ENCODE results near the gene CDCA8.
"Not testable (repeated sequence)": the region's sequence is repeated elsewhere in the genome, so short reads cannot be mapped to it uniquely, and the experiment has no call there.

The CDCA8 gene

GRCh38 chr1:37718181-37718900, 26.0 kb downstream of the CDCA8 start:
- no peak for DNase-seq (ENCODE audit: low read depth)

DNA sequence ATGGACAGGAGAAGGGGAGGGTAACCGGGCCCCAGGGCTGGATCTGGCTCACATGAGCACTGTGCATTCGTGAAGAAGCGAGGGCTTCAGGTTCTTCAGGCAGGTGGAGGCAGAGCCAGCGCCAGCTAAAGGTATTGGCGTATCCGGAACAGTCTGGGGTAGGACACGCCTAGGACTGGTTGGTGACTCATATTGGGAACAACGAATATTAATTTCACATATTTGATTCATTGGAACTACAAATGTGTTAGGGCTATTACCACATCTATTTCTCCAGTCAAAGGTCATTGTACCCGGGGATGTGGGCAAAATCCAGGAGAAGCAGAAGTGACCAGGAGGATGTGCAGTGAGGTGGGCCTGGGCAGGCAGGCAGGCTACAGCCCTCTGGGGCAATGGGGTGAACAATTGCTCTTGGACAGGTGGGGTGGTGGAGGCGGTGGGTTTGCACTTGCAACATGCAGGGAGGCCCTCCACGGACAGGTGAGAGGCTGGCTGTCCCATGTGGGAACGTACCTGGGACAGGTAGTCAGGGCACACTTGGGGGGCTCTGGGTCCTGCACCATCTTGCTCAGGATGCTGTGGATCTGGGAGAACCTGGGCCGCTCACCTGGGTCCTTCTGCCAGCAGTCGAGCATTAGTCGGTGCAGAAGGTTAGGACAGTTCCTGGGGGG, 26.7 kb downstream of the CDCA8 start:
- no peak for DNase-seq (ENCODE audit: low read depth)

GRCh38 chr1:37719572-37720195, 27.4 kb downstream of the CDCA8 start:
- DNase-seq (ENCODE audit: low read depth): peak; percentile 9

GRCh38 chr1:37720231-37721130, 28.2 kb downstream of the CDCA8 start:
- DNase-seq (ENCODE audit: low read depth): no peak

- DNase-seq (ENCODE audit: low read depth): no peak
These were observed 29.2 kb downstream of the CDCA8 start for GRCh38 chr1:37721565-37721964.

- no peak for DNase-seq (ENCODE audit: low read depth)
These were observed 30.1 kb downstream of the CDCA8 start for GRCh38 chr1:37722181-37723071.

DNA sequence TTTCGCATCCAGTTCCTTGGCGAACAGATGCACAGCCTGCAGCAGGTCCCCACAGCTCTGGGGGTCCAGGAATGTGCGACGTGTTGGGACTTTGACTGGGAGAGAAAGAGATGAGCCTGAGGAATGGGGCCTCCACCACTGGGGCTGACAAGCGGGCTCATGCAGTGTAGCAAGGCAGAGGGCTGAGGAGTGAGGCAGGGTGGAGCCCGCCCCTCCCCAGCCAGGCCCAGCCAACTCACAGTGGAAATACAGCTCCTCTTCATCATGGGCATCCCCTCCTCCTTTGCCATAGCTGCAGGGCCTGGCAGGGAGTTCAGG, 30.7 kb downstream of the CDCA8 start:
- no peak for DNase-seq (ENCODE audit: low read depth)

- peak; percentile 6 for DNase-seq (ENCODE audit: low read depth)
These were observed 31.2 kb downstream of the CDCA8 start for GRCh38 chr1:37723390-37724078.

- no peak for DNase-seq (ENCODE audit: low read depth)
These were observed 32.3 kb downstream of the CDCA8 start for GRCh38 chr1:37724575-37724974.

DNA sequence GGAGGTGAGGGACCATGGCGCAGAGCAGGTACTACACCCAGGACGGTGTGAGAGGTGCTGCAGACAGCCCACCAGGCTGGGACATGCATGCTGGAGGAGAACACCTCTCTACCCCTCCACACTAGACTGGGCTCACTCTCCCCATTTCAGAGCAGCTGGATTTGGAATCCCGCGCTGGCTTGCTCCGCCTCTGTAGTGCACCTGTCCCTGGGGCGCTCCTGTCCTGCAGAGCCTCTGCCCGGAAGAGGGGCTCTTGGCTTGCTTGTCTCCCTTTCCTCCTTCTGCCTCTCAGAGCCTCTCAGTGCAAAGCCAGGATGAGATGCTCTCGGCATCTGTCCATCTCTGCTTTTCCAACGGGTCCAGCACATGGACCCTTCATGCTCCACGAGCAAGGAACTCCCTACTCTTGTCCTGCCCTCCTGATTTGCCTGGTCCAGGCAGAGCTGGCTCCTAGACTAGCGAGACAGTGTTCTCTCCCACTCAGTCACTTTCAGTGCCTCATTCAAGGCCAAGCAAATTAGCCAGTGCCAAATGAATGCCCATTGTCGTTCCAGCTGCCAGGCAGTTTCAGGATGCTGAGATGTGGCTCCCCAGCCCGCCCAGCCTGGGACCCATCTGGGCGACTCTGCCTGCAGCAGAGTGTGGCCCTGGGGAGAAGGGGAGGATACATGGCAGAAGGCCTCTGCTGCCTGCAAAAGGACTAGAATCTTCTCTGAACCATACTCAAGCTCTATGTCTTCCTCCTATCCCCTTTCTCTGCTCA, 33.7 kb downstream of the CDCA8 start:
- no peak for DNase-seq (ENCODE audit: low read depth)

DNA sequence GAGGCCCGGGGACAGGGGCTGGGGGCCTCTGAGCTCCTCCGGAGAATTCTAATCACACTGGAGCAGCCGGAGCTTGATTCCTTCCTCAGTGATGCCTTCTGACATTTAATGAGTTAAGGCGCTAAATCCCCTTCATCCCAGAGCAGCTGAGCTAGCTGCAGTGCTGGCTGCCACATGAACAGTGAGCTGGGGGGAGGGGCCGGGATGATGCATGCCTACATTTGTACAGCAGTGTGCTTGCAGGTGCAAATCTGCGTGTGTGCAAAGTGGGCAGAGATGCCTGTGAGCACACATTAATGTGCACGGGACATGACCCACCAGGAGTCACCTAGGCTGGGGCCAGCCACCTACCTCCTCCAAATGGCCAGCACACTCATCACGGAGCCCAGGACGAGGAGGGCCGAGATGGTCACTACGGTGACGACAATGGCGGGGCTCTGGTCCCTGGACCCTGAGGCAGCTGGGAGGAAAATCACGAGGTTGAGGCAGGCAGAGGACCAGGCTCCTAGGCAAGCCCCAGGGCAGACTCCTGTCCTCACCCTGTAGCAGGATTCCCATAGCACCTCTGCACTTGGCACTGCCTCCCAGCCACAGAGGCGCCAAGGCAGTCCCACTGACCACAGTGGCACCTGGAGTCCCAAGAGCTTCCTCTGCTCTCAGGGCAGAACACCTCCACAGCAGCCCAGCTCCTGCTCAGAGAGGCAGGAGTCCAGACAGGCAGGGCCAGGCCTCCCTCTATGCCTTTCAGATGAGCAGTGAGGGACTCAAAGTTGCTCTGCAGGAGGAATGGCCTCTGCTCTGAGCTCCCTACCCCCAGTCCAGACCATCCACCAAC, 34.7 kb downstream of the CDCA8 start:
- no peak for DNase-seq (ENCODE audit: low read depth)

GRCh38 chr1:37728416-37728815, 36.1 kb downstream of the CDCA8 start:
- no peak for DNase-seq (ENCODE audit: low read depth)

DNA sequence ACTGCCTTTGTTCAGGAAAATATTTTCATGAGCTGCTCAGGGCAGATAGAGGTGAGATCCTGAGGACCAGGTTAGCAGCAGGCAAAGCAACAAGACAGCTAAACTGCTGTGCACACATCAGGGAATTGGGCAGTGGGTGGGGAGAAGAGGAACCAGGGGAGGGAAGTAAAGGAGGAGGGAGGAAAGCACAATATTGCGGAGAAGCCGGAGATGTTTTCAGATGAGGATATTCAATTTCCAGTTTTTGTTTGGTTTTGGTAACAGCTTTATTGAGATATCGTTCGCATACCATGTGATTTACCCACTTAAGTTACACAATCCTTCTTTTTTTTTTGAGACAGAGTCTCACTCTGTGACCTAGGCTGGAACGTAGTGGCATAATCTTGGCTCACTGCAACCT, 38.1 kb downstream of the CDCA8 start:
- DNase-seq (ENCODE audit: low read depth): no peak

- DNase-seq (ENCODE audit: low read depth): no peak
These were observed 39.1 kb downstream of the CDCA8 start for GRCh38 chr1:37731312-37732019.

GRCh38 chr1:37732111-37732780, 39.9 kb downstream of the CDCA8 start:
- no peak for DNase-seq (ENCODE audit: low read depth)

- no peak for DNase-seq (ENCODE audit: low read depth)
These were observed 42.6 kb downstream of the CDCA8 start for GRCh38 chr1:37734629-37735591.

- DNase-seq (ENCODE audit: low read depth): not testable (repeated sequence)
These were observed 45.7 kb downstream of the CDCA8 start for GRCh38 chr1:37737975-37738374.
